Measurements from ENCODE around the gene NUCB1.

The NUCB1 gene

GRCh38 chr19:48959341-48960239 lies 59.5 kb downstream of the NUCB1 start:
- TF ChIP-seq, protein P1, sequence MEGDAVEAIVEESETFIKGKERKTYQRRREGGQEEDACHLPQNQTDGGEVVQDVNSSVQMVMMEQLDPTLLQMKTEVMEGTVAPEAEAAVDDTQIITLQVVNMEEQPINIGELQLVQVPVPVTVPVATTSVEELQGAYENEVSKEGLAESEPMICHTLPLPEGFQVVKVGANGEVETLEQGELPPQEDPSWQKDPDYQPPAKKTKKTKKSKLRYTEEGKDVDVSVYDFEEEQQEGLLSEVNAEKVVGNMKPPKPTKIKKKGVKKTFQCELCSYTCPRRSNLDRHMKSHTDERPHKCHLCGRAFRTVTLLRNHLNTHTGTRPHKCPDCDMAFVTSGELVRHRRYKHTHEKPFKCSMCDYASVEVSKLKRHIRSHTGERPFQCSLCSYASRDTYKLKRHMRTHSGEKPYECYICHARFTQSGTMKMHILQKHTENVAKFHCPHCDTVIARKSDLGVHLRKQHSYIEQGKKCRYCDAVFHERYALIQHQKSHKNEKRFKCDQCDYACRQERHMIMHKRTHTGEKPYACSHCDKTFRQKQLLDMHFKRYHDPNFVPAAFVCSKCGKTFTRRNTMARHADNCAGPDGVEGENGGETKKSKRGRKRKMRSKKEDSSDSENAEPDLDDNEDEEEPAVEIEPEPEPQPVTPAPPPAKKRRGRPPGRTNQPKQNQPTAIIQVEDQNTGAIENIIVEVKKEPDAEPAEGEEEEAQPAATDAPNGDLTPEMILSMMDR (IDR thresholded peaks at IDR 0.05; ENCODE audit: extremely low read depth, missing control alignments) = no peak
- no peak for DNase-seq (ENCODE audit: low spot score)

DNA sequence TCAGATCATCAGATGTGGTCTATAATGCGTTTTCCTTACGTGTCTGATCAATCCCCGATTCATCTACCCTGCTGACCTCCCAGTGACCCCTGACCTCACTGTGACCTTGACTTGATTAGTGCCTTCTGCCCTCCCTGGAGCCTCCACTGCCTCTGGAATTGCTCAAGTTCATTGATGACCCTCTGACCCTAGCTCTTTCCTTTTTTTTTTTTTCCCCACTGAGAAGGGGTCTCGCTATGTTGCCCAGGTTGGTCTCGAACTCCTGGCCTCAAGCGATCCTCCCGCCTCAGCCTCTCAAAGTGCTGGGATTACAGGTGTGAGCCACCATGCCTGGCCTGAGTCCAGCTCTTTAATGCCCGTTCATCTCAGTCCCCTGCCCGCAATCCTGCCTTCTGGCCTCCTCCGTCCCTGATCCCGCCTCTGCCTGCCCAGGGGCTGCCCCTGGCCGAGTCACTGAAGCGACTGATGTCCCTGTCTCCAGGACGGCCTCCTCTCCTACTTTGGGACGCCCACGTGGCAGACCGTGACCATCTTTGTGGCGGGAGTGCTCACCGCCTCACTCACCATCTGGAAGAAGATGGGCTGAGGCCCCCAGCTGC lies 61.0 kb downstream of the NUCB1 start:
- no peak for DNase-seq (ENCODE audit: low spot score)

GRCh38 chr19:48961673-48962028 lies 61.5 kb downstream of the NUCB1 start:
- DNase-seq (ENCODE audit: low spot score) = no peak
- TF ChIP-seq, protein P1 (IDR thresholded peaks at IDR 0.05; ENCODE audit: extremely low read depth, missing control alignments) = no peak

More for the DNA sequence above, 61.0 kb downstream of the NUCB1 start:
- TF ChIP-seq, protein P1 (IDR thresholded peaks at IDR 0.05; ENCODE audit: extremely low read depth, missing control alignments) = no peak

GRCh38 chr19:48962029-48962848 lies 62.1 kb downstream of the NUCB1 start:
- TF ChIP-seq, protein P1 (IDR thresholded peaks at IDR 0.05; ENCODE audit: extremely low read depth, missing control alignments) = no peak
- peak; percentile 89 for DNase-seq (ENCODE audit: low spot score)

DNA sequence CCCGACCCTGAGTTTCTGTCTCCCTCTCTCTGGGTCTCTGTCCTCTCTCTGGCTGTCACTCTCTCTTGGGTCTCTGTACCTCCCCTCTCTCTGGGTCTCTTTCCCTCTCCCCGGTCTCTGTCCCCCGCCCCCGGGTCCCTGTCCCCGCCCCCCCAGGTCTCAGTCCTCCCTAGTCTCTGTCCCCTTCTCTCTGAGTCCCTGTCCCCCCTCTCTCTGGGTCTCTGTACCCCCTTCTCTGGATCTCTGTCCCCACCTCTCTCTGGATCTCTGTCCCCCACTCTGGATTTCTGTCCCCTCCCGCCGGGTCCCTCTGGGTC lies 62.7 kb downstream of the NUCB1 start:
- TF ChIP-seq, protein P1 (IDR thresholded peaks at IDR 0.05; ENCODE audit: extremely low read depth, missing control alignments) = no peak
- DNase-seq (ENCODE audit: low spot score) = no peak

DNA sequence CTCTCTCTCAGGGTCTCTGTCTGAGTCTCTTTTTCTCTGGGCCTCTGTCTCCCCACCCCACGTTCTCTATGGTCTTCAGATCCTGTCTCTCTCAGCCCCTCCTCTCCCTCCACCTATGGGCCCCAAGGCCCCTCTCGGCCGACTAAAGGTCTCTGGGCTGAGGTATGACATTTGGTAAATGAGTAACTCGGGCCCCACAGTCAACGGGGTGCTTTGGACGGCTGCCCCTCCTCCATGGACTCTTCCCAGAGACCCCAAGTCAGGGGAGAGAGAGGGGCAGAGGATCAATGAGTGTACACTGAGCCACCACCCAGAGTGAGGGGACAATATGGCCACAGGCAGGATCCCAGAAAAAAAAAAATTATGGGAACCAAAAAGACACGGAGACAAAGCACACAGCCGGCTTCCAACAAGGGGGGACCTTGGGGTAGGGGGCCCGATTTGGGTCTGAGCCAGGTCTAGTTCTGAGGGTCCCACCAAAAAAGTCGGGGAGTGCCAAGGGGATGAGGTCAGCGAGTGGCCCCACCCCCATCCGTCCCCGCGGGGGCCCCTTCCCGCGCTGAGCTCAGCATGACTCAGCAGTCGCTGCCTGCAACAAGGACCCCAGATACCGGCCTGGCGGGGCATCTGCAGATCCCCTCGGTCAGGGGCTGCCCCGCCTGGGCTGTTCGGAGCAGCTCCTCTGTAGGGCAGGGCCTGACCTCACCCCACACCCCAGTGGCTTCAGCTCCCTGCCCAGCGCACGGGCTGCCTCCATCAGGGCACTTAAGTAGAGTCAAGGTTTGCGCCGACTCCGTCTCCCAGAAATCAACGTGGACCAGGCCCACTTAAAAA lies 63.5 kb downstream of the NUCB1 start:
- TF ChIP-seq, protein P1 (IDR thresholded peaks at IDR 0.05; ENCODE audit: extremely low read depth, missing control alignments) = no peak
- peak; percentile 87 for DNase-seq (ENCODE audit: low spot score)
